Bronchial epithelial cell (primary cell): ENCODE data around the gene AUTS2. TPM values are rescaled to one million over a fixed set of nuclear protein-coding genes. Genes with fewer than 3 reads are reported as not detected.

Source experiments
- DNase-seq: peaks from one replicate; pipeline ENCODE4 v3.0.0-alpha.2; 2010; ENCODE audit warnings: low read depth
- FAIRE-seq: peaks from 2 replicates; lab custom pipeline; 2011; peaks lifted over from hg19 to GRCh38; lab: Jason Lieb, UNC
- H3K27me3 ChIP-seq: 2 replicates; pipeline ENCODE4 v1.5.1; 2011; ENCODE audit warnings: low read length; ENCODE audit not compliant: control insufficient read depth, insufficient read depth
- H3K36me3 ChIP-seq: 2 replicates; pipeline ENCODE4 v1.5.1; 2011; ENCODE audit warnings: low read length; ENCODE audit not compliant: control insufficient read depth, insufficient read depth
- H3K4me3 ChIP-seq: 2 replicates; pipeline ENCODE4 v1.5.1; 2011; ENCODE audit warnings: mild to moderate bottlenecking, low read depth, low read length, control low read depth
- CTCF ChIP-seq: IDR thresholded peaks from 2 replicates; pipeline ENCODE4 v1.5.1; 2011; ENCODE audit warnings: mild to moderate bottlenecking, moderate library complexity, low read length, control low read depth, inconsistent platforms; ENCODE audit not compliant: insufficient read depth, severe bottlenecking
- total RNA-seq: library from RNA; depleted of rRNA; stranded (reverse); fragments of >200 nt; gene quantifications from 2 replicates; pipeline ENCODE4 v1.2.1, GENCODE V29; 2014

AUTS2 gene
- total RNA-seq, 1 donor from 2014 or later: 9.5 TPM

- Histone ChIP-seq H3K36me3 (no peaks in the 10 kb centered on the region), H3K27me3 (no peaks in the 10 kb centered on the region), H3K4me3 (no peak overlapping the region)
- FAIRE-seq (no peak), DNase-seq (no peak)
- no peak for TF ChIP-seq CTCF
Observed at GRCh38 chr7:69994886-69995542, 396.7 kb downstream of the AUTS2 start.

GRCh38 chr7:69996121-69996520 is 397.8 kb downstream of the AUTS2 start:
- DNase-seq (no peak), FAIRE-seq (no peak)
- no peaks in the 10 kb centered on the region for H3K27me3 ChIP-seq
- H3K36me3 ChIP-seq: no peaks in the 10 kb centered on the region
- no peak for TF ChIP-seq CTCF
- no peak overlapping the region for H3K4me3 ChIP-seq

GRCh38 chr7:70000737-70001348 is 402.6 kb downstream of the AUTS2 start:
- DNase-seq: no peak
- no peak for TF ChIP-seq CTCF
- no peak for FAIRE-seq
- no peaks in the 10 kb centered on the region for H3K27me3 ChIP-seq
- no peaks in the 10 kb centered on the region for H3K36me3 ChIP-seq
- H3K4me3 ChIP-seq: no peak overlapping the region

- Histone ChIP-seq H3K27me3 (no peaks in the 10 kb centered on the region), H3K4me3 (no peak overlapping the region), H3K36me3 (no peaks in the 10 kb centered on the region)
- TF ChIP-seq CTCF: no peak
- DNase-seq (no peak), FAIRE-seq (no peak)
Observed at GRCh38 chr7:70005480-70005879, 407.2 kb downstream of the AUTS2 start.

GRCh38 chr7:70005891-70006260 is 407.6 kb downstream of the AUTS2 start:
- DNase-seq (no peak), FAIRE-seq (no peak)
- Histone ChIP-seq H3K36me3 (no peaks in the 10 kb centered on the region), H3K4me3 (no peak overlapping the region), H3K27me3 (no peaks in the 10 kb centered on the region)
- no peak for TF ChIP-seq CTCF
